CD14-positive monocyte (primary cell): ENCODE results near the gene TPGS2. TPM values are rescaled to one million over a fixed set of nuclear protein-coding genes. Genes with fewer than 3 reads are reported as not detected.

ENCODE experiments used
- DNase-seq, 3 donors: peaks; one replicate each; pipeline ENCODE4 v3.0.0-alpha.2; 2011 to 2022
- H2AFZ ChIP-seq: 2 replicates; pipeline ENCODE4 v1.6.0; 2012; ENCODE audit warnings: mild to moderate bottlenecking, low read depth, low read length, inconsistent platforms; ENCODE audit not compliant: insufficient read depth, poor library complexity, severe bottlenecking
- H3K27ac ChIP-seq, 2 donors: 1 replicate in 1 of 2; 2 replicates in 1 of 2; pipeline ENCODE4 v1.5.1; 2012 to 2013; ENCODE audit warnings: low read length in 2 of 2, control low read depth in 1 of 2, inconsistent platforms in 1 of 2, low read depth in 1 of 2, mild to moderate bottlenecking in 1 of 2
- H3K27me3 ChIP-seq, 2 donors: one replicate each; pipeline versions ENCODE4 v1.6.0 to v1.6.1; 2011 to 2013; ENCODE audit warnings: low read length in 2 of 2; ENCODE audit not compliant: control insufficient read depth in 2 of 2, insufficient read depth in 2 of 2
- H3K36me3 ChIP-seq, 2 donors: replicated peaks in 1 of 2; 1 replicate in 1 of 2; 2 replicates in 1 of 2; pipeline versions ENCODE4 v1.5.1 to v1.6.1; 2012 to 2013; ENCODE audit warnings: low read length in 2 of 2, control low read depth in 1 of 2, inconsistent platforms in 1 of 2, mild to moderate bottlenecking in 1 of 2; ENCODE audit not compliant: insufficient read depth in 2 of 2, control insufficient read depth in 1 of 2
- H3K4me1 ChIP-seq, 2 donors: 1 replicate in 1 of 2; 2 replicates in 1 of 2; pipeline versions ENCODE4 v1.5.1 to v1.6.1; 2012 to 2013; ENCODE audit warnings: low read length in 2 of 2, control low read depth in 1 of 2, inconsistent platforms in 1 of 2, mild to moderate bottlenecking in 1 of 2, moderate library complexity in 1 of 2; ENCODE audit not compliant: insufficient read depth in 2 of 2, control insufficient read depth in 1 of 2
- H3K4me2 ChIP-seq: replicated peaks from 2 replicates; pipeline ENCODE3; 2012; ENCODE audit warnings: low read length, moderate library complexity, mild to moderate bottlenecking; ENCODE audit not compliant: poor library complexity, severe bottlenecking; ENCODE audit errors: extremely low read depth
- H3K4me3 ChIP-seq, 3 experiments: fragments of 200-600 bp in 1 of 3; sonication (generic) in 1 of 3; replicated peaks in 1 of 3; 1 replicate in 2 of 3; 2 replicates in 1 of 3; pipeline ENCODE4 v1.5.1; 2011 to 2013; ENCODE audit warnings: low read length in 3 of 3, mild to moderate bottlenecking in 3 of 3, control low read depth in 2 of 3, low read depth in 2 of 3, inconsistent platforms in 1 of 3, moderate library complexity in 1 of 3
- H3K79me2 ChIP-seq: 2 replicates; pipeline ENCODE4 v1.6.0; 2012; ENCODE audit warnings: mild to moderate bottlenecking, control low read depth, inconsistent platforms, low read length, moderate library complexity; ENCODE audit not compliant: insufficient read depth
- H3K9ac ChIP-seq: 2 replicates; pipeline ENCODE4 v1.6.0; 2017; ENCODE audit warnings: low read length, mild to moderate bottlenecking; ENCODE audit not compliant: insufficient read depth, poor library complexity, severe bottlenecking
- H3K9me3 ChIP-seq, 2 donors: replicated peaks in 1 of 2; 1 replicate in 1 of 2; 2 replicates in 1 of 2; pipeline versions ENCODE4 v1.5.1 to v1.6.1; 2012 to 2013; ENCODE audit warnings: low read length in 2 of 2, control low read depth in 1 of 2; ENCODE audit not compliant: control insufficient read depth in 1 of 2, insufficient read depth in 1 of 2
- H4K20me1 ChIP-seq: 2 replicates; pipeline ENCODE4 v1.6.0; 2012; ENCODE audit warnings: mild to moderate bottlenecking, low read length, control low read depth, moderate library complexity; ENCODE audit not compliant: insufficient read depth
- H3K27ac Mint-ChIP-seq, 7 donors: one replicate each; pipeline ENCODE4 v1.8.0; 2020; ENCODE audit warnings: mild to moderate bottlenecking in 7 of 7, mixed read lengths in 7 of 7, moderate library complexity in 6 of 7, inconsistent platforms in 2 of 7
- H3K27me3 Mint-ChIP-seq, 3 donors: one replicate each; pipeline ENCODE4 v1.8.0; 2021 to 2022; ENCODE audit warnings: low read depth in 3 of 3, mild to moderate bottlenecking in 3 of 3, mixed read lengths in 3 of 3, moderate library complexity in 3 of 3, inconsistent platforms in 1 of 3
- H3K36me3 Mint-ChIP-seq, 2 donors: one replicate each; pipeline ENCODE4 v1.8.0; 2020; ENCODE audit warnings: mixed read lengths in 2 of 2, inconsistent platforms in 1 of 2, mild to moderate bottlenecking in 1 of 2
- H3K4me1 Mint-ChIP-seq: one replicate; pipeline ENCODE4 v1.8.0; 2020; ENCODE audit warnings: mild to moderate bottlenecking, mixed read lengths
- H3K4me3 Mint-ChIP-seq, 2 donors: one replicate each; pipeline ENCODE4 v1.8.0; 2020; ENCODE audit warnings: mild to moderate bottlenecking in 2 of 2, mixed read lengths in 2 of 2, moderate library complexity in 1 of 2
- H3K9me3 Mint-ChIP-seq, 7 donors: one replicate each; pipeline ENCODE4 v1.8.0; 2020 to 2022; ENCODE audit warnings: mixed read lengths in 7 of 7, mild to moderate bottlenecking in 6 of 7, moderate library complexity in 6 of 7, inconsistent platforms in 2 of 7
- WGBS: methylation state at CpG from one replicate; pipeline ENCODE4 v1.1.5; 2013; ENCODE audit warnings: missing lambda C conversion rate; ENCODE audit not compliant: insufficient coverage; 5-methylcytosine and 5-hydroxymethylcytosine counted together
- intact Hi-C, 2 donors: fragments of 100-400 bp; cut with micrococcal nuclease; formaldehyde crosslinking; loops; one replicate each; pipeline versions ENCODE4 v1.15.0 to v1.15.1; 2023
- polyA plus RNA-seq, 3 donors: library from polyadenylated mRNA; depleted of rRNA in 1 of 3; unstranded in 2 of 3; stranded (reverse) in 1 of 3; fragments of 300-500 nt in 2 of 3; fragments of >200 nt in 1 of 3; fragmentation: Illumina TruSeq in 2 of 3; gene quantifications; 1 replicate in 2 of 3; 2 replicates in 1 of 3; pipeline ENCODE4 v1.2.3, GENCODE V29; 2012 to 2021
- TF ChIP-seq, protein P1 (sequence below): fragments of 200-600 bp; IDR thresholded peaks from one replicate; pipeline ENCODE4 v1.8.0; 2022; ENCODE audit warnings: antibody characterized with exemption, mild to moderate bottlenecking

Gene TPGS2
- polyA plus RNA-seq, 3 donors = 27.6 to 50.1 (median 41.5) TPM

DNA sequence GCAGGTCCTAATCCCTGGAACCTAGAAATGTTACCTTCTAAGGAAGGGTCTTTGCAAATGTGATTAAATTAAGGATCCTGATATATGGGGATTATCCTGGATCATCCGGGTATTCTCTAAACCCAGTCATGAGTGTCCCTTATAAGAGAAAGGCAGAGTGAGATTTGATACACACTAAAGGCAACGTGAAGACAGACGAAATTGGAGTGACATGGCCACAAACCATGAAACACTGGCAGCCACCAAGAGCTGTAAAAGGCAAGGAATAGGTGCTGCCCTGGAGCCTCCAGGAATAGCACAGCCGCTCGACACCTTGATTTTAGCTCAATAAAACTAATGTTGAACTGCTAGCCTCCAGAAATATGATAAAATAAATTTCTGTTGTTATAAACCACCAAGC lies 45.0 kb downstream of the TPGS2 start:
- Mint-ChIP-seq H3K36me3 (peaks cover 7 to 38% of the 10 kb centered on the region in 2 donors), H3K4me1 (peaks cover 3% of the 10 kb centered on the region), H3K27ac (no peak overlapping the region), H3K4me3 (no peak overlapping the region), H3K9me3 (peaks cover 0 to 2% (median 0%) of the 10 kb centered on the region in 7 donors), H3K27me3 (peaks cover 0 to 2% (median 0%) of the 10 kb centered on the region in 3 donors)
- WGBS = 94% methylated on average over 3 of the region's 5 CpGs
- no peaks in the 10 kb centered on the region for H3K4me1 ChIP-seq
- intact Hi-C loops = no loop called here
- no peak overlapping the region for H3K27ac ChIP-seq
- H3K79me2 ChIP-seq = no peaks in the 10 kb centered on the region
- TF ChIP-seq, protein P1, sequence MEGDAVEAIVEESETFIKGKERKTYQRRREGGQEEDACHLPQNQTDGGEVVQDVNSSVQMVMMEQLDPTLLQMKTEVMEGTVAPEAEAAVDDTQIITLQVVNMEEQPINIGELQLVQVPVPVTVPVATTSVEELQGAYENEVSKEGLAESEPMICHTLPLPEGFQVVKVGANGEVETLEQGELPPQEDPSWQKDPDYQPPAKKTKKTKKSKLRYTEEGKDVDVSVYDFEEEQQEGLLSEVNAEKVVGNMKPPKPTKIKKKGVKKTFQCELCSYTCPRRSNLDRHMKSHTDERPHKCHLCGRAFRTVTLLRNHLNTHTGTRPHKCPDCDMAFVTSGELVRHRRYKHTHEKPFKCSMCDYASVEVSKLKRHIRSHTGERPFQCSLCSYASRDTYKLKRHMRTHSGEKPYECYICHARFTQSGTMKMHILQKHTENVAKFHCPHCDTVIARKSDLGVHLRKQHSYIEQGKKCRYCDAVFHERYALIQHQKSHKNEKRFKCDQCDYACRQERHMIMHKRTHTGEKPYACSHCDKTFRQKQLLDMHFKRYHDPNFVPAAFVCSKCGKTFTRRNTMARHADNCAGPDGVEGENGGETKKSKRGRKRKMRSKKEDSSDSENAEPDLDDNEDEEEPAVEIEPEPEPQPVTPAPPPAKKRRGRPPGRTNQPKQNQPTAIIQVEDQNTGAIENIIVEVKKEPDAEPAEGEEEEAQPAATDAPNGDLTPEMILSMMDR = no peak
- H3K4me3 ChIP-seq = no peak overlapping the region
- H3K36me3 ChIP-seq = peaks cover 0 to 33% of the 10 kb centered on the region in 2 donors
- no peaks in the 10 kb centered on the region for H3K27me3 ChIP-seq
- DNase-seq = no peak
- no peak overlapping the region for H3K9ac ChIP-seq
- no peak overlapping the region for H3K4me2 ChIP-seq
- H2AFZ ChIP-seq = no peak overlapping the region
- H3K9me3 ChIP-seq = no peaks in the 10 kb centered on the region
- H4K20me1 ChIP-seq = no peaks in the 10 kb centered on the region

DNA sequence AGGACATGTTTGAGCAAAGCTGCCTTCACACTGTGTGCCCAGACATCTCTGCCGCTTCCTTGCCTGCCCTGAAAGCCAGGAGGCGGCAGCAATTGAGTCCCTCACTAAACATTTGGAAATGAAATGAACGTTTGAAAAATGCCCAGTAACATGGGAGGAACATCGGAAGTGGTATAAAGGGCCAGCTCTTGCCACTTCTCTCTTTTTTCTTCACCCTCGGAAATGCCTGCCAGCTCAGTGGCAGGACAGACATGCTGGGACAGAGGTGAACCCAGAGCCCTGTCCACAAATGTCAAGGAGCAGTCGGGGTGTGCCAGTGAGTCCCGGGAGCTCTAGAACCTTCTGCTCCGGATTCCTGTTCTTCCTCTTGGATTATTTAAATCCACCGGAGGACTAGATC lies 46.1 kb downstream of the TPGS2 start:
- H3K27ac Mint-ChIP-seq = no peak overlapping the region
- peaks cover 7 to 35% of the 10 kb centered on the region in 2 donors for H3K36me3 Mint-ChIP-seq
- peaks cover 0 to 2% (median 0%) of the 10 kb centered on the region in 3 donors for H3K27me3 Mint-ChIP-seq
- Histone ChIP-seq H4K20me1 (no peaks in the 10 kb centered on the region), H3K4me3 (no peak overlapping the region), H3K27me3 (no peaks in the 10 kb centered on the region), H3K4me1 (no peaks in the 10 kb centered on the region), H3K9ac (no peak overlapping the region), H3K9me3 (no peaks in the 10 kb centered on the region), H2AFZ (no peak overlapping the region), H3K4me2 (no peak overlapping the region), H3K36me3 (peaks cover 0 to 31% of the 10 kb centered on the region in 2 donors), H3K27ac (no peak overlapping the region), H3K79me2 (no peaks in the 10 kb centered on the region)
- TF ChIP-seq, protein P1 = no peak
- peaks cover 0 to 4% (median 0%) of the 10 kb centered on the region in 7 donors for H3K9me3 Mint-ChIP-seq
- intact Hi-C loops = no loop called here
- peaks cover 3% of the 10 kb centered on the region for H3K4me1 Mint-ChIP-seq
- no peak for DNase-seq
- WGBS = 92% methylated on average over 6 of the region's 9 CpGs
- H3K4me3 Mint-ChIP-seq = no peak overlapping the region
